CD4-positive, CD25-positive, alpha-beta regulatory T cell (primary cell): Measurements from ENCODE around the gene TDP1. TPM values are rescaled to one million over a fixed set of nuclear protein-coding genes. Genes with fewer than 3 reads are reported as not detected.

Experiments
- ATAC-seq, 2 donors: fragments of 150-1000 bp; cut with Tn5 transposase; one replicate each; pipeline ENCODE4 v1.10.0; 2021; ENCODE audit warnings: low read depth in 2 of 2, moderate number of reproducible peaks in 2 of 2, moderate library complexity in 1 of 2
- DNase-seq, 3 donors: peaks; one replicate each; pipeline versions ENCODE4 v3.0.0 to v3.0.0-alpha.2; 2012 to 2022; ENCODE audit warnings: mixed read lengths in 1 of 3
- H3K27ac ChIP-seq: one replicate; pipeline ENCODE4 v1.7.0; 2013; ENCODE audit warnings: mild to moderate bottlenecking, low read length; ENCODE audit not compliant: insufficient read depth, poor library complexity, severe bottlenecking
- H3K27me3 ChIP-seq: one replicate; pipeline ENCODE4 v1.7.0; 2013; ENCODE audit warnings: low read length; ENCODE audit not compliant: control insufficient read depth, insufficient read depth
- H3K36me3 ChIP-seq: one replicate; pipeline ENCODE4 v1.7.0; 2013; ENCODE audit warnings: mild to moderate bottlenecking, low read length, moderate library complexity; ENCODE audit not compliant: control insufficient read depth, insufficient read depth
- H3K4me1 ChIP-seq: 2 replicates; pipeline ENCODE4 v1.7.0; 2013; ENCODE audit warnings: mild to moderate bottlenecking, low read length; ENCODE audit not compliant: insufficient read depth, control insufficient read depth, poor library complexity, severe bottlenecking
- H3K4me3 ChIP-seq: one replicate; pipeline ENCODE4 v1.7.0; 2013; ENCODE audit warnings: low read depth, mild to moderate bottlenecking, low read length, moderate library complexity
- H3K9me3 ChIP-seq, 2 experiments: 1 replicate in 1 of 2; 2 replicates in 1 of 2; pipeline ENCODE4 v1.7.0; 2013; ENCODE audit warnings: low read length in 2 of 2, mild to moderate bottlenecking in 1 of 2, moderate library complexity in 1 of 2; ENCODE audit not compliant: control insufficient read depth in 2 of 2
- H3K27ac Mint-ChIP-seq, 3 donors: one replicate each; pipeline ENCODE4 v1.8.0; 2020 to 2022; ENCODE audit warnings: mild to moderate bottlenecking in 3 of 3, mixed read lengths in 3 of 3, moderate library complexity in 2 of 3
- H3K27me3 Mint-ChIP-seq: one replicate; pipeline ENCODE4 v1.8.0; 2022; ENCODE audit warnings: mild to moderate bottlenecking, mixed read lengths
- H3K36me3 Mint-ChIP-seq: one replicate; pipeline ENCODE4 v1.8.0; 2020; ENCODE audit warnings: mixed read lengths
- H3K4me1 Mint-ChIP-seq, 4 donors: one replicate each; pipeline ENCODE4 v1.8.0; 2020 to 2022; ENCODE audit warnings: mixed read lengths in 4 of 4, mild to moderate bottlenecking in 1 of 4
- H3K4me3 Mint-ChIP-seq, 4 donors: one replicate each; pipeline ENCODE4 v1.8.0; 2020 to 2022; ENCODE audit warnings: mild to moderate bottlenecking in 4 of 4, mixed read lengths in 4 of 4, moderate library complexity in 3 of 4
- H3K9me3 Mint-ChIP-seq, 7 donors: one replicate each; pipeline ENCODE4 v1.8.0; 2020 to 2022; ENCODE audit warnings: mixed read lengths in 7 of 7, mild to moderate bottlenecking in 3 of 7, moderate library complexity in 2 of 7
- polyA plus RNA-seq, 4 donors: library from polyadenylated mRNA; unstranded; fragments of 300-500 nt; fragmentation: Illumina TruSeq; gene quantifications; one replicate each; pipeline ENCODE4 v1.2.3, GENCODE V29; 2021
- total RNA-seq: library from RNA; stranded (reverse); gene quantifications from one replicate; pipeline ENCODE4 v1.2.3, GENCODE V29; 2022

TDP1 gene
- total and polyA plus RNA-seq, 5 donors from 2014 or later, result 36.3 to 59.4 (median 44.2) TPM

DNA sequence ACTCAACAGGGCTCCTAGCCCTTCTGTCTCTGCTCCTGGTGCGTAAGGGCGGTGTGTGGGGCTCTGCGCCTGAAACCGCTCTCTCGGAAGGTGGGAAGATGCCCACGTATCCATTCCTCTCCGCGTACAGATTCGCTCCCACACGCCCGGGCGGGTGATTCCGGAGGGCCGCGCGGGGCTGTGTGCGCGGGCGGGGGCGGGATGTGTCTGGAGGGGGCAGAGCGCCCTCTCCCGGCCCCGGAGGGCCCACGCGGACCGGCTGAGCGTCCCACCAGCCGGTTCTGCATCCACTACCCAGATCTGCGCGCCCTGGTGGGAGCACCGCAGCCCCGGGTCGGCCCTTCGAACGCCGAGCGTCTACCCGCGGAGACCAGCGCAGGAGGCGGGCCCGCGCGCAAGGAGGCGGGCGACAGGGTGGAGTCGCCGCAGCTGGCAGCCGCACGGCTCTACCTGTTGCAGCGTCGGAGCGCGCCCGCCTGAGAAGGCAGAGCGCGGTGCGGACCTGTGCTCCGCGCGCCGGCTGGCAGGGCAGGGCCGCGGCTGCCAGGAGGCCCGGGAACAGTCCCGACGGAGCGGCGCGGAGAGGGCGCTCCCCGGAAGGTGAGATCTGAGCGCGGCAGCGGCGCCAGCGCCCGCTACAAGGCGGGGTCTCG lies 104.7 kb downstream of the TDP1 start:
- no peak overlapping the region for H3K27ac ChIP-seq
- Mint-ChIP-seq H3K4me1 (peaks cover 0 to 32% (median 21%) of the 10 kb centered on the region in 4 donors), H3K9me3 (peaks cover 0 to 4% (median 0%) of the 10 kb centered on the region in 7 donors), H3K4me3 (peak overlapping the region; percentile 55 to 77 (median 68)), H3K27me3 (peaks cover 78% of the 10 kb centered on the region), H3K27ac (no peak overlapping the region), H3K36me3 (peaks cover 5% of the 10 kb centered on the region)
- peaks cover 46% of the 10 kb centered on the region for H3K27me3 ChIP-seq
- ATAC-seq (peak; percentile 58 to 59), DNase-seq (peak; percentile 7 to 73 (median 29))
- H3K4me1 ChIP-seq, result peaks cover 29% of the 10 kb centered on the region
- H3K9me3 ChIP-seq, result no peaks in the 10 kb centered on the region
- H3K4me3 ChIP-seq, result peak overlapping the region; percentile 51
- no peaks in the 10 kb centered on the region for H3K36me3 ChIP-seq

DNA sequence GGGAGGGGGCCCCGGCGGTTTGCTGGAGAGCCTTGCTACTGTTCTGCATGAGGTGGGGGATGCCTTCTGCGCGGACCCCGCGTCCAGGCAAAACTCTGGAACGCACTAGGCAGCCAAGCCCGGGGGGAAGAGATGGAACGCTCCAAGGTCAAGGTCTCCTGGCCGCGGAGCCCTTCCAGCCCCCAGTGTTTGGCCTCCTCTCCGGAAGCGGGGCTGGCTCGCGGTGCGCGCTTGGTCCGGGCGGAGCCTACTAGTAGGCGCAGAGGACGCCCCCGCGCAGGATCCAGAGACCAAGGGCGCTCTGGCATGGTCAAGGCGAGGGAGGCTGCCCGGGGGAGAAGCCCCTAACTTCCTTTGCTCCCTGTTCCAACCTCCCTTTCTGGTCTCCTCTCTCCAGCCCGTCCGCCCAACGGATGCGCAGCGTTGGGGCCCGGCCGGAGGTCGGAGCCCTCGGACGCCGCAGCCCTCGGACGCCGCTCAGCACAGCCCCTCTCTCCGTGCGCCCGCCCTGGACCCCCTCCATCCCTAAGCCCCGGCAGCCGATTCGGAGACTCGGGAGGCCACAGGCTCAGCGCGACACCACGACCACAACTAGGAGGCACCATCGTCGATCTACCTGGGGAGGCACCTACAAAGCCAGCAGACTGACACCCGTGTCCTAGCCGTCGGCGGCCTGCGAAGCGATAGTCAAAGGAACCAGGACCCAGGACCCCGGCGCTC lies 105.4 kb downstream of the TDP1 start:
- ATAC-seq, result no peak
- Histone ChIP-seq H3K4me1 (peaks cover 29% of the 10 kb centered on the region), H3K9me3 (no peaks in the 10 kb centered on the region), H3K36me3 (no peaks in the 10 kb centered on the region), H3K27me3 (peaks cover 46% of the 10 kb centered on the region), H3K27ac (no peak overlapping the region), H3K4me3 (no peak overlapping the region)
- Mint-ChIP-seq H3K36me3 (peaks cover 5% of the 10 kb centered on the region), H3K4me3 (peak overlapping the region in 3 of 4 donors; percentile 30 to 76 (median 53)), H3K4me1 (peaks cover 0 to 32% (median 21%) of the 10 kb centered on the region in 4 donors), H3K27me3 (peaks cover 75% of the 10 kb centered on the region), H3K9me3 (peaks cover 0 to 4% (median 0%) of the 10 kb centered on the region in 7 donors), H3K27ac (no peak overlapping the region)
- peak in 1 of 3 donors; percentile 21 for DNase-seq

DNA sequence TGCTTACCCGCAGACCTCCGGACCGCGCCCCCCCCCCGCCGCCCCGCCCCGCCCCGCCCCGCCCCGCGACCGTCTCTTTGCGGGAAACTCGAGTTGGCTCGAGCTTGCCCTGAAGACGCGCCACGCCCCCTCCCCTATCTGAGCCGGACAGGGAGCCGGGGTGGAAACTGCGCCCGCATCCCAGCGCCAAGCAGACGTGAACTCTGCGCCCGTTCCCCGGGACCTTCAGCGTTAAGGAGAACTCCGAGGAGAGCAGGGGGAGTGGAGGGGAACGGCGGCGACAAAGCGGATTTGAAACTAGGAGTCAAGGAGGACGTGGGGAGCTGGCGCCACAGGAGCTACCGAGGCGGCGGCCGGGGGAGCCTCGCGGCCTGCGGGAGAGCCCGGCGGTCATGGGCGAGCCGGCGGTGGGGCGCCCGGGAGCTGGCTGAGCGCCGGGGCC lies 106.0 kb downstream of the TDP1 start, which contains the start of gene KCNK13:
KCNK13 (plus strand) TSS at position 310 of the 442 bp plus-strand sequence. CDS start 212 bp downstream, outside the sequence.
- no peaks in the 10 kb centered on the region for H3K36me3 ChIP-seq
- peak within 1 kb of the TSS; percentile 81 to 88 (median 88) for H3K4me3 Mint-ChIP-seq
- peaks cover 72% of the 10 kb centered on the region for H3K27me3 Mint-ChIP-seq
- peaks cover 46% of the 10 kb centered on the region for H3K27me3 ChIP-seq
- peaks cover 0 to 32% (median 21%) of the 10 kb centered on the region in 4 donors for H3K4me1 Mint-ChIP-seq
- H3K36me3 Mint-ChIP-seq, result peaks cover 5% of the 10 kb centered on the region
- H3K4me3 ChIP-seq, result peak within 1 kb of the TSS; percentile 33
- no peaks in the 10 kb centered on the region for H3K9me3 ChIP-seq
- no peak within 1 kb of the TSS for H3K27ac Mint-ChIP-seq
- H3K4me1 ChIP-seq, result peaks cover 29% of the 10 kb centered on the region
- H3K27ac ChIP-seq, result no peak within 1 kb of the TSS
- ATAC-seq (no peak), DNase-seq (no peak)
- H3K9me3 Mint-ChIP-seq, result peaks cover 0 to 4% (median 0%) of the 10 kb centered on the region in 7 donors

DNA sequence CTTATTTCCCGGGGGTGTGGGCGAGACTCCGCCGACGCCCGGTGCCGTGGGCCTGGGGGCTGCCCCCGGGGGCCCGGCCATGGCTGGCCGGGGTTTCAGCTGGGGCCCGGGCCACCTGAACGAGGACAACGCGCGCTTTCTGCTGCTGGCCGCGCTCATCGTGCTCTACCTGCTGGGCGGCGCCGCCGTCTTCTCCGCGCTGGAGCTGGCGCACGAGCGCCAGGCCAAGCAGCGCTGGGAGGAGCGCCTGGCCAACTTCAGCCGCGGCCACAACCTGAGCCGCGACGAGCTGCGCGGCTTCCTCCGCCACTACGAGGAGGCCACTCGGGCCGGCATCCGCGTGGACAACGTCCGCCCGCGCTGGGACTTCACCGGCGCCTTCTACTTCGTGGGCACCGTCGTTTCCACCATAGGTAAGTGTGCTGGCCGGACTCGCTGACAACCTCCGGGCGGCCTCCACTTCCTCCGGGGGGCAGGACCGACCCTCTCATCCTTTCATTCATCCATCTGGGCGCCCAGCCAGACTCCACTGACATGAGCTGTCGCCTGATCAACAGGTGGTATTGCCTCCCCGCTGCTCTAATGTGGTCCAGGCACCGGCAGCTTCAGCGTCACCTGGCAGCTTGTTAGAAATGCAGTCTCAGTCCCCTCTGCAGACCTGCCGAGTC lies 106.5 kb downstream of the TDP1 start:
- peak overlapping the region; percentile 33 for H3K4me3 ChIP-seq
- no peak for DNase-seq

DNA sequence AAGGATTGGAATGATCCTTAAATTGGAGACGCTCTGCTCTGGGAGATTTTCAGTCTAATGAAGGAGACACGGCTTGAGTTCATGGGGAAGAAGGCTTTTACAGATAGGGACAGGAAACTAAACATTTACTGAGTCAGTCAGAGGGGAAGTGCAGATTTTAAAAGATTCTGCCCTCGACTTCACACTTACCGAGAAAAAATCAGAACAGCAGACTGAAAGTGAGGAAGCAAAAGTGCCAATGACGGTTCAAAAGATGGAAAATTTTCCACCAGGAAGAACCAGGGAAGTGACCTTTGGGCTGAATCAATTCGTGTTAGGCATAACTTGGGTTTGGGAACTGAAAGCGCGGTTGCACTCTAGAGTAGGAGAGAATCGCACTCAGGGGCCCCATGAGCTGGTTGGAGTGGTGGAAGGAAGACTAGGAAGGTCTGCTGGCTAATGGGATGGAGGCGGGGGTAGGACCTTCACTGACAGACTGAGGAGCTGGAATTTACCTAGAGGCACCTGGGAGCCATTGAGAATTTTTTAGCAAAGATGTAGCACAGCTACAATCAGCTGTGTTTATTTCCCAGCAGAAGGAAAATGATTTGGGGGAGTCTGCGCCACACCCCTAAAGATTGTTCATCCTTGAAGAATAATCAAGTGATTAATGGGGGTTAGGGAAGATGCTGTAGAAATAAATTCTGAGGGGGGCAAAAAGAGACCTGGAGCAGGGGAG lies 107.3 kb downstream of the TDP1 start:
- peaks cover 29% of the 10 kb centered on the region for H3K4me1 ChIP-seq
- peaks cover 0 to 4% (median 0%) of the 10 kb centered on the region in 7 donors for H3K9me3 Mint-ChIP-seq
- ATAC-seq (no peak), DNase-seq (peak in 1 of 3 donors; percentile 24)
- H3K27me3 ChIP-seq, result peaks cover 43% of the 10 kb centered on the region
- no peaks in the 10 kb centered on the region for H3K9me3 ChIP-seq
- no peaks in the 10 kb centered on the region for H3K36me3 ChIP-seq
- H3K4me3 ChIP-seq, result peak overlapping the region; percentile 33
- H3K4me3 Mint-ChIP-seq, result peak overlapping the region; percentile 76 to 88 (median 88)
- peaks cover 73% of the 10 kb centered on the region for H3K27me3 Mint-ChIP-seq
- H3K4me1 Mint-ChIP-seq, result peaks cover 0 to 32% (median 21%) of the 10 kb centered on the region in 4 donors
- H3K27ac Mint-ChIP-seq, result no peak overlapping the region
- H3K36me3 Mint-ChIP-seq, result peaks cover 5% of the 10 kb centered on the region
- no peak overlapping the region for H3K27ac ChIP-seq

More for the DNA sequence above, 106.5 kb downstream of the TDP1 start:
- Mint-ChIP-seq H3K4me1 (peaks cover 0 to 32% (median 21%) of the 10 kb centered on the region in 4 donors), H3K36me3 (peaks cover 5% of the 10 kb centered on the region), H3K4me3 (peak overlapping the region; percentile 76 to 88 (median 88)), H3K9me3 (peaks cover 0 to 4% (median 0%) of the 10 kb centered on the region in 7 donors), H3K27me3 (peaks cover 71% of the 10 kb centered on the region), H3K27ac (no peak overlapping the region)
- Histone ChIP-seq H3K4me1 (peaks cover 29% of the 10 kb centered on the region), H3K9me3 (no peaks in the 10 kb centered on the region), H3K27me3 (peaks cover 43% of the 10 kb centered on the region), H3K27ac (no peak overlapping the region), H3K36me3 (no peaks in the 10 kb centered on the region)
- ATAC-seq, result no peak

DNA sequence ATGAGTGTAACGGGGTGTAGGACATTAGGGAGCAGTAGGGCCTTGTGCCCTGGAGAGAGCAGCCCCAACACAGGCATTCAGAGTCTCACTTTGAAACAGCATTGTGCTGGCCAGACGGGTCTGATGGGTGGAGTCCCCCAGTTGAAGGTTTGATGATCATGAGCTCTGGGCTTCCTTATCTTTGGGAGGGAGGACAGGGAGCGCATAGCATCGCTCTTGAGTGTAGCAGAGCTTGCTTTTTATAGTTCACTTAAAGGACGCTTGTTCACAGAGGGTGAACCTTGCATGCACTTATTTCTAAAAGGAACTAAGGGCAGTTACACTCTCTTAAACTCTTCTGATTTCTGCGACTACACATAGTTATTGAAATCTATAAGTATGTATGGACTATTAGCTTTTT lies 116.6 kb downstream of the TDP1 start:
- ATAC-seq (no peak), DNase-seq (no peak)
- Histone ChIP-seq H3K27ac (no peak overlapping the region), H3K4me1 (no peaks in the 10 kb centered on the region), H3K36me3 (no peaks in the 10 kb centered on the region), H3K9me3 (no peaks in the 10 kb centered on the region), H3K4me3 (no peak overlapping the region), H3K27me3 (peaks cover 16% of the 10 kb centered on the region)
- H3K4me3 Mint-ChIP-seq, result no peak overlapping the region
- no peaks in the 10 kb centered on the region for H3K9me3 Mint-ChIP-seq
- peak overlapping the region in 1 of 3 donors; percentile 26 for H3K27ac Mint-ChIP-seq
- H3K36me3 Mint-ChIP-seq, result no peaks in the 10 kb centered on the region
- H3K4me1 Mint-ChIP-seq, result no peaks in the 10 kb centered on the region
- H3K27me3 Mint-ChIP-seq, result peaks cover 44% of the 10 kb centered on the region

DNA sequence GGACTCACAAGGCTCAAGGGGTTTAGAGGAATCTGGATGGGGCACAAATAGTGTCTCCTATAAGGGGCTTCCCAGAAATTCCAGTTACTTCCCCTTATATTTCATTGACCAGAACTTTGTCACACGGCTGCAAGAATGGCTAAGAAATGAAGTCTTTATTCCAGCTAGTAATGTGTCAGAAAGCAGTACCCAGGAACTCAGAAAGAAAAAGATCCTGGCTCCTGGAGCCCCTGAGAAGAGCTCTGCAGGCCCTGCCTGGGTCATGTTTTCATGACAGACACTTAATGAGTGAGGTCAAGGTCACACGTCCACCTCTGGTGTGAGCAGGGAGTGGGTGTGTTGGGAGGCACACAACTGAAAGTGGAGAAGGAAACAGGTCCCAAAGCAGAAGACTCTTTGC lies 123.8 kb downstream of the TDP1 start:
- DNase-seq, result no peak
- ATAC-seq, result no peak
- H3K36me3 Mint-ChIP-seq, result no peaks in the 10 kb centered on the region
- peaks cover 50% of the 10 kb centered on the region for H3K27me3 Mint-ChIP-seq
- Histone ChIP-seq H3K4me3 (no peak overlapping the region), H3K4me1 (no peaks in the 10 kb centered on the region), H3K27me3 (peaks cover 12% of the 10 kb centered on the region), H3K27ac (no peak overlapping the region), H3K36me3 (no peaks in the 10 kb centered on the region), H3K9me3 (no peaks in the 10 kb centered on the region)
- no peak overlapping the region for H3K27ac Mint-ChIP-seq
- H3K9me3 Mint-ChIP-seq, result peaks cover 0 to 4% (median 0%) of the 10 kb centered on the region in 7 donors
- no peak overlapping the region for H3K4me3 Mint-ChIP-seq
- no peaks in the 10 kb centered on the region for H3K4me1 Mint-ChIP-seq
